DMS53 treated with DMSO at 0.1 percent for 48 hours (cell line): ENCODE results near the gene TMEM87B.

Source experiments
- DNase-seq: peaks from one replicate; lab custom pipeline; 2025; ENCODE audit not compliant: unreplicated experiment; lab: John Stamatoyannopoulos, UW

TMEM87B gene

GRCh38 chr2:112054847-112055729 lies at the start of gene TMEM87B:
TSS of gene TMEM87B (plus strand) at chr2:112055269. CDS start at chr2:112055592, 323 bp downstream.
- DNase-seq: peak; percentile 95

GRCh38 chr2:112005406-112006075 lies 49.5 kb upstream of the TMEM87B start:
- DNase-seq: no peak

GRCh38 chr2:112006076-112006410 lies 49.0 kb upstream of the TMEM87B start:
- DNase-seq: no peak

GRCh38 chr2:112007493-112007892 lies 47.6 kb upstream of the TMEM87B start:
- DNase-seq: no peak

GRCh38 chr2:112008910-112009485 lies 46.1 kb upstream of the TMEM87B start:
- no peak for DNase-seq

- DNase-seq: no peak
Measured at GRCh38 chr2:112010751-112011150, 44.3 kb upstream of the TMEM87B start.

GRCh38 chr2:112012556-112012955 lies 42.5 kb upstream of the TMEM87B start:
- no peak for DNase-seq

GRCh38 chr2:112018846-112019245 lies 36.2 kb upstream of the TMEM87B start:
- DNase-seq: no peak

GRCh38 chr2:112019569-112019982 lies 35.5 kb upstream of the TMEM87B start:
- no peak for DNase-seq

- DNase-seq: no peak
Measured at GRCh38 chr2:112020561-112020960, 34.5 kb upstream of the TMEM87B start.

- DNase-seq: no peak
Measured at GRCh38 chr2:112021290-112021689, 33.8 kb upstream of the TMEM87B start.

- no peak for DNase-seq
Measured at GRCh38 chr2:112021781-112022231, 33.3 kb upstream of the TMEM87B start.

GRCh38 chr2:112023707-112024106 lies 31.4 kb upstream of the TMEM87B start:
- DNase-seq: no peak

- no peak for DNase-seq
Measured at GRCh38 chr2:112024231-112024630, 30.8 kb upstream of the TMEM87B start.

GRCh38 chr2:112024896-112025491 lies 30.1 kb upstream of the TMEM87B start:
- DNase-seq: no peak

GRCh38 chr2:112026509-112026908 lies 28.6 kb upstream of the TMEM87B start:
- DNase-seq: no peak

GRCh38 chr2:112027767-112028166 lies 27.3 kb upstream of the TMEM87B start:
- no peak for DNase-seq

- DNase-seq: no peak
Measured at GRCh38 chr2:112029164-112029563, 25.9 kb upstream of the TMEM87B start.

GRCh38 chr2:112031473-112032223 lies 23.4 kb upstream of the TMEM87B start:
- peak; percentile 48 for DNase-seq

GRCh38 chr2:112032224-112032586 lies 22.9 kb upstream of the TMEM87B start:
- peak; percentile 29 for DNase-seq
